ENCODE results near the gene NCKAP5.

The NCKAP5 gene

GRCh38 chr2:133025004-133025403 lies 543.3 kb downstream of the NCKAP5 start:
- no peak overlapping the region for H3K27ac ChIP-seq (ENCODE audit: low read length)
- no peaks in the 10 kb centered on the region for H3K79me2 ChIP-seq (ENCODE audit: insufficient read depth, low read length)
- no peak for ATAC-seq (ENCODE audit: insufficient read depth, low read depth)
- H4K20me1 ChIP-seq (ENCODE audit: insufficient read depth, low read length): no peaks in the 10 kb centered on the region
- no peaks in the 10 kb centered on the region for H3K36me3 ChIP-seq (ENCODE audit: insufficient read depth, low read length)
- no peaks in the 10 kb centered on the region for H3K9me3 ChIP-seq (ENCODE audit: insufficient read depth, low read length, severe bottlenecking)
- TF ChIP-seq CTCF (IDR thresholded peaks at IDR 0.05; ENCODE audit: borderline replicate concordance, extremely low read depth, low read length, poor library complexity, severe bottlenecking) (no peak), EZH2 (IDR thresholded peaks at IDR 0.05; ENCODE audit: borderline replicate concordance, low read depth, low read length, severe bottlenecking) (no peak)
- H3K27me3 ChIP-seq (ENCODE audit: insufficient read depth, low read length, poor library complexity): no peaks in the 10 kb centered on the region
- no peaks in the 10 kb centered on the region for H3K4me1 ChIP-seq (ENCODE audit: insufficient read depth, low read length)
- H3K4me3 ChIP-seq (ENCODE audit: low read depth in 1 of 2, low read length in 2 of 2): no peak overlapping the region
- no peak for DNase-seq
- H3K4me2 ChIP-seq (ENCODE audit: insufficient read depth, low read length): no peak overlapping the region
- no peak overlapping the region for H3K9ac ChIP-seq (ENCODE audit: low read depth, low read length)
- H2AFZ ChIP-seq (ENCODE audit: low read depth, low read length): no peak overlapping the region

GRCh38 chr2:133012847-133013734 lies 555.2 kb downstream of the NCKAP5 start:
- no peak for TF ChIP-seq CTCF (IDR thresholded peaks at IDR 0.05; ENCODE audit: borderline replicate concordance, extremely low read depth, low read length, poor library complexity, severe bottlenecking)
- TF ChIP-seq EZH2 (IDR thresholded peaks at IDR 0.05; ENCODE audit: borderline replicate concordance, low read depth, low read length, severe bottlenecking): no peak
- Histone ChIP-seq H3K4me2 (ENCODE audit: insufficient read depth, low read length) (no peak overlapping the region), H3K79me2 (ENCODE audit: insufficient read depth, low read length) (no peaks in the 10 kb centered on the region), H3K27ac (ENCODE audit: low read length) (no peak overlapping the region), H3K36me3 (ENCODE audit: insufficient read depth, low read length) (no peaks in the 10 kb centered on the region), H3K9me3 (ENCODE audit: insufficient read depth, low read length, severe bottlenecking) (no peaks in the 10 kb centered on the region), H2AFZ (ENCODE audit: low read depth, low read length) (0 out of 2 replicates have a peak overlapping the region, but pooled peaks have one; percentile 26), H3K4me1 (ENCODE audit: insufficient read depth, low read length) (no peaks in the 10 kb centered on the region), H3K27me3 (ENCODE audit: insufficient read depth, low read length, poor library complexity) (peaks cover 3% of the 10 kb centered on the region), H3K4me3 (ENCODE audit: low read depth in 1 of 2, low read length in 2 of 2) (no peak overlapping the region), H4K20me1 (ENCODE audit: insufficient read depth, low read length) (no peaks in the 10 kb centered on the region), H3K9ac (ENCODE audit: low read depth, low read length) (no peak overlapping the region)
- ATAC-seq (ENCODE audit: insufficient read depth, low read depth): no peak
- no peak for DNase-seq

- no peak for DNase-seq
Measured at GRCh38 chr2:133004623-133005022, 563.6 kb downstream of the NCKAP5 start.

More at GRCh38 chr2:133004623-133005022, 563.6 kb downstream of the NCKAP5 start:
- H3K4me2 ChIP-seq (ENCODE audit: insufficient read depth, low read length): no peak overlapping the region
- no peak overlapping the region for H3K4me3 ChIP-seq (ENCODE audit: low read depth in 1 of 2, low read length in 2 of 2)
- TF ChIP-seq EZH2 (IDR thresholded peaks at IDR 0.05; ENCODE audit: borderline replicate concordance, low read depth, low read length, severe bottlenecking) (no peak), CTCF (IDR thresholded peaks at IDR 0.05; ENCODE audit: borderline replicate concordance, extremely low read depth, low read length, poor library complexity, severe bottlenecking) (no peak)
- H4K20me1 ChIP-seq (ENCODE audit: insufficient read depth, low read length): no peaks in the 10 kb centered on the region
- peaks cover 3% of the 10 kb centered on the region for H3K9me3 ChIP-seq (ENCODE audit: insufficient read depth, low read length, severe bottlenecking)
- no peaks in the 10 kb centered on the region for H3K4me1 ChIP-seq (ENCODE audit: insufficient read depth, low read length)
- no peak overlapping the region for H2AFZ ChIP-seq (ENCODE audit: low read depth, low read length)
- H3K36me3 ChIP-seq (ENCODE audit: insufficient read depth, low read length): no peaks in the 10 kb centered on the region
- H3K79me2 ChIP-seq (ENCODE audit: insufficient read depth, low read length): no peaks in the 10 kb centered on the region
- ATAC-seq (ENCODE audit: insufficient read depth, low read depth): no peak
- no peak overlapping the region for H3K9ac ChIP-seq (ENCODE audit: low read depth, low read length)
- no peak overlapping the region for H3K27ac ChIP-seq (ENCODE audit: low read length)
- H3K27me3 ChIP-seq (ENCODE audit: insufficient read depth, low read length, poor library complexity): peaks cover 3% of the 10 kb centered on the region

Data from DND-41 (cell line).